Choroid plexus epithelial cell (primary cell): ENCODE data around the gene TMEM11.
A peak's percentile ranks its signal among the peaks of the same experiment; 100 is the strongest.

Experiments
- DNase-seq: peaks from one replicate; pipeline ENCODE4 v3.0.0-alpha.2; 2010; ENCODE audit warnings: low read depth
- H3K4me3 ChIP-seq: 2 replicates; pipeline ENCODE4 v1.5.1; 2011; ENCODE audit warnings: low read depth, mild to moderate bottlenecking, control low read depth, low read length, moderate library complexity
- CTCF ChIP-seq: conservative IDR thresholded peaks from 2 replicates; pipeline ENCODE4 v1.5.1; 2011; ENCODE audit warnings: low read depth, mild to moderate bottlenecking, control low read depth, inconsistent platforms, low read length, moderate library complexity

The TMEM11 gene

GRCh38 chr17:21252289-21252795 is 38.4 kb upstream of the TMEM11 start:
- peak; percentile 6 for DNase-seq
- no peak for TF ChIP-seq CTCF
- H3K4me3 ChIP-seq = peak overlapping the region; percentile 55

GRCh38 chr17:21251337-21252010 is 37.5 kb upstream of the TMEM11 start:
- no peak for DNase-seq
- no peak overlapping the region for H3K4me3 ChIP-seq
- TF ChIP-seq CTCF = no peak

- no peak overlapping the region for H3K4me3 ChIP-seq
- no peak for DNase-seq
- TF ChIP-seq CTCF = no peak
Measured at GRCh38 chr17:21250854-21251253, 36.9 kb upstream of the TMEM11 start.

DNA sequence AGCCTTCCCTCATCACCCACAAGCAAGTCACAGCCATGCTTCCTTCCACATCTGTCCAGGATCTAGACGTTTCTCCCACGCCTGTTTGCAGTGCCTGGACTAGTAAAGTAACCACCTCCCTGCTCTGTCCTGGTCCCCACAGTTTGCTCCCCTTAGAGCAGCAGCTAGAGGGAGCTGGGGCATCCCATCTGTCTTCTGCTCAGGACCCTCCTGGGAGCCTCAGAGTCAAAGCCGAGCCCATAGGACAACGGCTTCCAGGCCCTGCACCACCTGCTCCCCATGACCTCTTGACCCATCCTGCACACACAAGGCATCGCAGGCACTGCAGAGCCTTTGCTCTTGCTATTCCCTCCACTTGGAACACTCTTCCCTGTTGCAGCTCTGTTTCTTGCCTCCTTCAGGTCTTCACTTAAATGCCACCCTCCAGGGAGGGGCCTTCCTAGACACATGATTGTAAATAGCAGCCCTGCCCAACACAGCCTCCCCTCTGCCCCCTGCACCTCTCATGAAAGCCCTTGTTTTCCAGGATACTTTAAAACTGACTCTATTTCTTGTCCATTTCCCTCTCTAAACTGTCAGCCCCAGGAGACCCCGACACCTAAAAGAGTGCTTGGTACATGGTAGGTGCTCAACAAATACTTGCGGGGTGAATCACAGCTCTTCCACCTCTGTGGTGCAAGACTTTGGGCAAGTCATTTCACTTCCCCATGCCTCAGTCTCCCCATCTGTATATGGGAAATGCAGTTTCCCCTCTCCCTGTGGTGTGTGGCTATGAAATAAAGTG is 36.2 kb upstream of the TMEM11 start:
- no peak overlapping the region for H3K4me3 ChIP-seq
- no peak for DNase-seq
- TF ChIP-seq CTCF = peak; percentile 15

DNA sequence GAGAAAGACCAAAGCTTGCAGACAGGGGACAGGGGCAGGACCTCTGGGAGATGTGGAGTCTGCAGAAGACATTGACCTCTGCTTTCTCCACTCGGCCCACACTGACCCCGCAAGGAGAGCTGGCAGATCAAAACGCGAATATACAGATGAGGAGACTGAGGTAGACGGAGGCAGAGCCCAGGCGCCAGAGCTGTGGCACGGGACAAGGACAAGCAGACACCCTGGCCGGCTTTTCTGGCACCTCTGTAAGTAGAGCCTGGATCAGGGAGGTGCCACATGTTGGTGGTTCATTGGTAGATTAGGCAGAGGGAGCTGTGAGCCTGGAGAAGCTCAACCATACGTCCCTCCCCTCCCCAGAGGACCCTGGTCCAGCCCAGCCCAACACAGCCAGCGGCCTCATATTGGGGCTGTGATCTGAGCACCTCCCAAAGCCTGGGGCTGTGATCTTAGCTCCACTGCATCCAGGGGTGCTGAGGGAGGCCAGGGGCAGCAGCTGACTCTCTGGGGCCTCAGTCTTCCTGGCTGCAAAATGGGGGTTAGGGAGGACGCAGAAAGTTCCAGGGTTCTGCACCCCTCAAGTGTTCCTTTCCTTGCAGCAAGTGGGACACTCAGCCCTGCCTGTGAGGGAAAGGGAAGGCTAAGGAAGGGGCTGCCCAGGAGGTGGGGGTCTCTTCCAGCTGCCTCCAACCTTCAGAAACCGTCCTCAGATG is 35.3 kb upstream of the TMEM11 start:
- no peak for DNase-seq
- H3K4me3 ChIP-seq = no peak overlapping the region
- no peak for TF ChIP-seq CTCF

- no peak for DNase-seq
- TF ChIP-seq CTCF = no peak
- H3K4me3 ChIP-seq = no peak overlapping the region
Measured at GRCh38 chr17:21248500-21248899, 34.5 kb upstream of the TMEM11 start.
